NCI-H146 treated with DMSO at 0.1 percent for 48 hours (cell line): ENCODE results near the gene SLC25A29.

ENCODE experiments used
- DNase-seq: peaks from one replicate; lab custom pipeline; 2025; ENCODE audit not compliant: unreplicated experiment; lab: John Stamatoyannopoulos, UW

SLC25A29 gene

GRCh38 chr14:100282766-100283419, 23.4 kb downstream of the SLC25A29 start:
- DNase-seq: no peak

GRCh38 chr14:100282083-100282350, 24.2 kb downstream of the SLC25A29 start:
- DNase-seq: no peak

GRCh38 chr14:100281286-100282082, 24.8 kb downstream of the SLC25A29 start:
- no peak for DNase-seq

GRCh38 chr14:100279563-100279962, 26.7 kb downstream of the SLC25A29 start:
- no peak for DNase-seq

- DNase-seq: no peak
These were observed 27.1 kb downstream of the SLC25A29 start for GRCh38 chr14:100279133-100279532.

- no peak for DNase-seq
These were observed 27.5 kb downstream of the SLC25A29 start for GRCh38 chr14:100278702-100279101.

GRCh38 chr14:100275214-100275613, 31.0 kb downstream of the SLC25A29 start:
- no peak for DNase-seq

- no peak for DNase-seq
These were observed 32.0 kb downstream of the SLC25A29 start for GRCh38 chr14:100274250-100274649.

GRCh38 chr14:100271247-100271939, 34.9 kb downstream of the SLC25A29 start:
- DNase-seq: no peak

GRCh38 chr14:100268591-100269207, 37.5 kb downstream of the SLC25A29 start:
- DNase-seq: no peak

- no peak for DNase-seq
These were observed 38.3 kb downstream of the SLC25A29 start for GRCh38 chr14:100267990-100268389.

- no peak for DNase-seq
These were observed 43.1 kb downstream of the SLC25A29 start for GRCh38 chr14:100263141-100263540.

- no peak for DNase-seq
These were observed 43.7 kb downstream of the SLC25A29 start for GRCh38 chr14:100262545-100262944.

GRCh38 chr14:100261621-100262020, 44.6 kb downstream of the SLC25A29 start:
- no peak for DNase-seq

- no peak for DNase-seq
These were observed 49.8 kb downstream of the SLC25A29 start for GRCh38 chr14:100256339-100256895.

GRCh38 chr14:100252684-100253083, 53.6 kb downstream of the SLC25A29 start:
- DNase-seq: no peak

GRCh38 chr14:100250732-100251465, 55.3 kb downstream of the SLC25A29 start:
- no peak for DNase-seq

- peak; percentile 7 for DNase-seq
These were observed 59.3 kb downstream of the SLC25A29 start for GRCh38 chr14:100246809-100247428.

GRCh38 chr14:100243020-100243419, 63.2 kb downstream of the SLC25A29 start:
- no peak for DNase-seq

- DNase-seq: no peak
These were observed 65.0 kb downstream of the SLC25A29 start for GRCh38 chr14:100241279-100241678.
